Caco-2 (cell line): ENCODE results near the gene OR2AG1. TPM values are rescaled to one million over a fixed set of nuclear protein-coding genes. Genes with fewer than 3 reads are reported as not detected.

Experiments
- BruUV-seq: library from RNA; stranded (reverse); fragments of 400-500 nt; replicated peaks from 2 replicates; lab custom pipeline; 2021; lab: Mats Ljungman, UMichigan
- CTCF ChIA-PET: fragments of 300-600 bp; sonication (Branson Sonifier 250); formaldehyde crosslinking; loops from one replicate; lab custom pipeline; 2022; ENCODE audit warnings: antibody characterized with exemption; lab: Charles Lee
- POLR2A ChIA-PET: fragments of 300-600 bp; sonication (Branson Sonifier 250); formaldehyde crosslinking; loops from one replicate; lab custom pipeline; 2022; ENCODE audit warnings: antibody characterized with exemption; lab: Charles Lee
- DNase-seq, 2 experiments: peaks; one replicate each; pipeline versions ENCODE4 v3.0.0 to v3.0.0-alpha.2; 2020 to 2022
- H3K27me3 ChIP-seq: replicated peaks from 2 replicates; pipeline ENCODE4 v1.6.0; 2011; ENCODE audit warnings: low read length; ENCODE audit not compliant: control insufficient read depth, insufficient read depth
- H3K36me3 ChIP-seq: 2 replicates; pipeline ENCODE4 v1.5.1; 2011; ENCODE audit warnings: low read length; ENCODE audit not compliant: control insufficient read depth, insufficient read depth
- H3K4me1 ChIP-seq: fragments of 250-450 bp; sonication (Bioruptor Pico); 2 replicates; pipeline ENCODE4 v1.5.1; 2020; ENCODE audit warnings: mild to moderate bottlenecking
- H3K4me3 ChIP-seq: 2 replicates; pipeline ENCODE4 v1.5.1; 2011; ENCODE audit warnings: low read depth, mild to moderate bottlenecking, control low read depth, low read length
- H3K9me3 ChIP-seq: fragments of 250-450 bp; sonication (Bioruptor Pico); 2 replicates; pipeline ENCODE4 v1.5.1; 2020; ENCODE audit warnings: mild to moderate bottlenecking, moderate library complexity
- H3K27ac Mint-ChIP-seq: one replicate; pipeline ENCODE4 v1.8.0; 2022; ENCODE audit warnings: mixed read lengths; ENCODE audit not compliant: unreplicated experiment
- H3K27me3 Mint-ChIP-seq: one replicate; pipeline ENCODE4 v1.8.0; 2022; ENCODE audit warnings: mixed read lengths; ENCODE audit not compliant: insufficient read depth, unreplicated experiment
- H3K36me3 Mint-ChIP-seq: one replicate; pipeline ENCODE4 v1.8.0; 2022; ENCODE audit warnings: mild to moderate bottlenecking, mixed read lengths; ENCODE audit not compliant: insufficient read depth, unreplicated experiment
- H3K4me1 Mint-ChIP-seq: one replicate; pipeline ENCODE4 v1.8.0; 2022; ENCODE audit warnings: low read depth, mixed read lengths; ENCODE audit not compliant: unreplicated experiment
- H3K4me3 Mint-ChIP-seq: one replicate; pipeline ENCODE4 v1.8.0; 2022; ENCODE audit warnings: mild to moderate bottlenecking, moderate library complexity, mixed read lengths; ENCODE audit not compliant: unreplicated experiment
- H3K9me3 Mint-ChIP-seq: one replicate; pipeline ENCODE4 v1.8.0; 2022; ENCODE audit warnings: mixed read lengths; ENCODE audit not compliant: unreplicated experiment
- CTCF ChIP-seq, 2 experiments: fragments of 200-600 bp in 1 of 2; IDR thresholded peaks; 1 replicate in 1 of 2; 2 replicates in 1 of 2; pipeline versions ENCODE4 v1.5.1 to v1.8.0; 2011 to 2022; ENCODE audit warnings: antibody characterized with exemption in 1 of 2, control low read depth in 1 of 2, inconsistent platforms in 1 of 2, low read depth in 1 of 2, low read length in 1 of 2, mild to moderate bottlenecking in 1 of 2, moderate library complexity in 1 of 2; ENCODE audit not compliant: insufficient read depth in 1 of 2, severe bottlenecking in 1 of 2, unreplicated experiment in 1 of 2
- intact Hi-C: fragments of 100-400 bp; cut with micrococcal nuclease; formaldehyde crosslinking; loops from one replicate; pipeline ENCODE4 v1.10.0; 2022; ENCODE audit not compliant: unreplicated experiment
- total RNA-seq: library from RNA; stranded (reverse); gene quantifications from 2 replicates; pipeline ENCODE4 v1.2.3, GENCODE V29; 2022

OR2AG1 gene
- total RNA-seq, 1 experiment from 2014 or later: not detected

GRCh38 chr11:6747097-6747668 lies 35.6 kb upstream of the OR2AG1 start:
- no peak overlapping the region for H3K27ac Mint-ChIP-seq
- Histone ChIP-seq H3K4me1 (no peaks in the 10 kb centered on the region), H3K9me3 (no peaks in the 10 kb centered on the region), H3K36me3 (no peaks in the 10 kb centered on the region), H3K27me3 (no peaks in the 10 kb centered on the region; the same call in 1 of the 2 replicates), H3K4me3 (no peak overlapping the region)
- no peak for TF ChIP-seq CTCF (IDR thresholded peaks at IDR 0.05; ENCODE audit: insufficient read depth in 1 of 2, low read depth in 1 of 2, low read length in 1 of 2, severe bottlenecking in 1 of 2, unreplicated experiment in 1 of 2)
- CTCF ChIA-PET: no interaction called here
- no peaks in the 10 kb centered on the region for H3K36me3 Mint-ChIP-seq
- H3K9me3 Mint-ChIP-seq: no peaks in the 10 kb centered on the region
- H3K4me3 Mint-ChIP-seq: no peak overlapping the region
- H3K4me1 Mint-ChIP-seq: no peaks in the 10 kb centered on the region
- POLR2A ChIA-PET: no interaction called here
- no TSS peak for BruUV-seq
- H3K27me3 Mint-ChIP-seq: peaks cover 9% of the 10 kb centered on the region
- DNase-seq: no peak
- intact Hi-C loops: no loop called here

- ChIA-PET CTCF (interaction anchor here (0.5 to 1.2 kb wide), 7 partner anchors 13 to 244 kb away, joined by 3 to 10 read pairs (median 3); partner anchors contain the start of gene MRPL17), POLR2A (no interaction called here)
- Histone ChIP-seq H3K36me3 (no peaks in the 10 kb centered on the region), H3K4me1 (no peaks in the 10 kb centered on the region), H3K4me3 (no peak overlapping the region), H3K27me3 (peaks cover 1% of the 10 kb centered on the region), H3K9me3 (no peaks in the 10 kb centered on the region)
- peak in 1 of 2 experiments; percentile 61 for DNase-seq
- no TSS peak for BruUV-seq
- Mint-ChIP-seq H3K4me3 (no peak overlapping the region), H3K27ac (no peak overlapping the region), H3K4me1 (no peaks in the 10 kb centered on the region), H3K9me3 (no peaks in the 10 kb centered on the region), H3K27me3 (peaks cover 3% of the 10 kb centered on the region), H3K36me3 (no peaks in the 10 kb centered on the region)
- intact Hi-C loops: loop anchor here (5.0 kb wide), 1 partner anchor 223 kb away; no protein-coding TSS in a partner anchor
- peak; percentile 86 to 89 for TF ChIP-seq CTCF (IDR thresholded peaks at IDR 0.05; ENCODE audit: insufficient read depth in 1 of 2, low read depth in 1 of 2, low read length in 1 of 2, severe bottlenecking in 1 of 2, unreplicated experiment in 1 of 2)
These were observed 27.4 kb upstream of the OR2AG1 start for GRCh38 chr11:6755303-6755952.

GRCh38 chr11:6755953-6756347 lies 26.9 kb upstream of the OR2AG1 start:
- Histone ChIP-seq H3K4me1 (no peaks in the 10 kb centered on the region), H3K27me3 (peaks cover 1% of the 10 kb centered on the region), H3K9me3 (no peaks in the 10 kb centered on the region), H3K36me3 (no peaks in the 10 kb centered on the region), H3K4me3 (no peak overlapping the region)
- intact Hi-C loops: loop anchor here (5.0 kb wide), 1 partner anchor 224 kb away; no protein-coding TSS in a partner anchor
- Mint-ChIP-seq H3K36me3 (no peaks in the 10 kb centered on the region), H3K27me3 (peaks cover 3% of the 10 kb centered on the region), H3K4me1 (no peaks in the 10 kb centered on the region), H3K9me3 (no peaks in the 10 kb centered on the region), H3K4me3 (no peak overlapping the region), H3K27ac (no peak overlapping the region)
- ChIA-PET CTCF (interaction anchor here (0.5 to 0.9 kb wide), 3 partner anchors 12 to 235 kb away, joined by 3 to 4 read pairs (median 3); partner anchors contain the start of gene MRPL17), POLR2A (no interaction called here)
- BruUV-seq: no TSS peak
- no peak for DNase-seq
- TF ChIP-seq CTCF (IDR thresholded peaks at IDR 0.05; ENCODE audit: insufficient read depth in 1 of 2, low read depth in 1 of 2, low read length in 1 of 2, severe bottlenecking in 1 of 2, unreplicated experiment in 1 of 2): no peak
